Non-pigmented ciliary epithelial cell (primary cell): ENCODE data around the gene SUN5.

Source experiments
- DNase-seq: peaks from one replicate; pipeline ENCODE4 v3.0.0-alpha.2; 2010; ENCODE audit warnings: low read depth

SUN5 gene

GRCh38 chr20:33026779-33027759 lies 22.8 kb upstream of the SUN5 start:
- no peak for DNase-seq

- DNase-seq: no peak
These were observed 22.0 kb upstream of the SUN5 start for GRCh38 chr20:33026072-33026778.

- no peak for DNase-seq
These were observed 21.2 kb upstream of the SUN5 start for GRCh38 chr20:33025318-33025876.

GRCh38 chr20:33024609-33025317 lies 20.5 kb upstream of the SUN5 start:
- DNase-seq: no peak

GRCh38 chr20:33024243-33024560 lies 20.0 kb upstream of the SUN5 start:
- no peak for DNase-seq

- DNase-seq: no peak
These were observed 19.4 kb upstream of the SUN5 start for GRCh38 chr20:33023439-33024242.

- DNase-seq: no peak
These were observed 18.6 kb upstream of the SUN5 start for GRCh38 chr20:33022694-33023438.

GRCh38 chr20:33022289-33022688 lies 18.1 kb upstream of the SUN5 start:
- no peak for DNase-seq

- no peak for DNase-seq
These were observed 17.6 kb upstream of the SUN5 start for GRCh38 chr20:33021879-33022278.

- no peak for DNase-seq
These were observed 16.3 kb upstream of the SUN5 start for GRCh38 chr20:33020278-33021161.

- DNase-seq: no peak
These were observed 15.4 kb upstream of the SUN5 start for GRCh38 chr20:33019465-33020277.

- DNase-seq: no peak
These were observed 14.1 kb upstream of the SUN5 start for GRCh38 chr20:33018169-33018931.

- no peak for DNase-seq
These were observed 13.3 kb upstream of the SUN5 start for GRCh38 chr20:33017542-33017941.

- no peak for DNase-seq
These were observed 12.4 kb upstream of the SUN5 start for GRCh38 chr20:33016581-33017109.

GRCh38 chr20:33015700-33016580 lies 11.7 kb upstream of the SUN5 start:
- no peak for DNase-seq

- no peak for DNase-seq
These were observed 10.9 kb upstream of the SUN5 start for GRCh38 chr20:33015114-33015484.
